HPDE6-E6E7 (cell line): Measurements from ENCODE around the gene SFMBT2.
"Not testable (repeated sequence)": the region's sequence is repeated elsewhere in the genome, so short reads cannot be mapped to it uniquely, and the experiment has no call there.

Experiments
- DNase-seq: peaks from one replicate; pipeline ENCODE4 v3.0.0; 2011; ENCODE audit warnings: missing footprints; ENCODE audit errors: extremely low spot score

SFMBT2 gene

GRCh38 chr10:7320072-7320471 lies 90.8 kb downstream of the SFMBT2 start:
- DNase-seq: no peak

DNA sequence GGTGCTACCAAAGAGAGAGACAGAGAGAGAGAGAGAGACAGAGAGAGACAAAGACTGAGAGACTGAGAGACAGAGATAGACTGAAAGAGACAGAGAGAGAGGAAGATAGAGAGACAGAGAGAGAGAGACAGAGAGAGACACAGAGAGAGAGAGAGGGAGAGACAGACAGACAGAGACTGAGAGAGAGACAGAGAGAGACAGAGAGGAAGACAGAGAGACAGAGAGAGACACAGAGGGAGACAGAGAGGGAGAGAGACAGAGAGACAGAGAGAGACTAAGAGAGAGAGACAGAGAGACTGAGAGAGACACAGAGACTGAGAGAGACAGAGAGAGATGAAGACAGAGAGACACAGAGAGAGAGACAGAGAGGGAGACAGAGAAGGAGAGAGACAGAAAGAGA lies 91.2 kb downstream of the SFMBT2 start:
- DNase-seq: no peak

GRCh38 chr10:7318836-7319235 lies 92.0 kb downstream of the SFMBT2 start:
- DNase-seq: no peak

- DNase-seq: no peak
Observed at GRCh38 chr10:7317786-7318446, 92.9 kb downstream of the SFMBT2 start.

GRCh38 chr10:7316839-7317238 lies 94.0 kb downstream of the SFMBT2 start:
- DNase-seq: no peak

- no peak for DNase-seq
Observed at GRCh38 chr10:7315906-7316305, 94.9 kb downstream of the SFMBT2 start.

- no peak for DNase-seq
Observed at GRCh38 chr10:7314170-7314569, 96.7 kb downstream of the SFMBT2 start.

GRCh38 chr10:7312488-7312857 lies 98.4 kb downstream of the SFMBT2 start:
- no peak for DNase-seq

- DNase-seq: not testable (repeated sequence)
Observed at GRCh38 chr10:7311850-7312487, 98.9 kb downstream of the SFMBT2 start.

DNA sequence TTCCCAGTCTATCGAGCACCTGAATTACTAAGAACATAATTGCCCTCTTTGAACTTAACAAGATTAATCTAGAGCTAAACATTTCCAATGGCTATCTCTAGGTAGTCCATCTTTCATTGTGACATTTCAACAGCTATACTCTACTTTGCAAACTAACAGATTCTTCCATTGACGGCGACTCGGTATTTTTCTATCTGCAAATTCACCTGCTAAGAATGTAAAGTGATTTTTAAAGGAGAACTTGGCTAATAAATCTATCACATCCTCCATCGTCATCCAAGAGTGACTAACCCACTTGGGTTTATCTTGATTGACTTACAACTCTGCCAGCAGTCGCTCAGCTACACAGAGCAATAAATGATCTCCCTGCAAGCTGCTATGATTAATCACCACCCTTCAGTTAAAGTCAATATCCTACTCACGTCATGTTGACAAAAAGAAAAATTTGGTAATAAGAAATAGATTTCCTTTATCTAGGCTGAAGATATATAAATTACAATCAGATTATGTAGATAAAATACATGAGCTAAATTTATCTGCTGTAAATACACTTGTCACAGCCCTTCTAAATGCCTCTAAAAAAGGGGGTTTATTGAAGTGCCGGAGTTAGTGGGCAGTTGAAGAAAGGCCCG lies 99.5 kb downstream of the SFMBT2 start:
- no peak for DNase-seq

DNA sequence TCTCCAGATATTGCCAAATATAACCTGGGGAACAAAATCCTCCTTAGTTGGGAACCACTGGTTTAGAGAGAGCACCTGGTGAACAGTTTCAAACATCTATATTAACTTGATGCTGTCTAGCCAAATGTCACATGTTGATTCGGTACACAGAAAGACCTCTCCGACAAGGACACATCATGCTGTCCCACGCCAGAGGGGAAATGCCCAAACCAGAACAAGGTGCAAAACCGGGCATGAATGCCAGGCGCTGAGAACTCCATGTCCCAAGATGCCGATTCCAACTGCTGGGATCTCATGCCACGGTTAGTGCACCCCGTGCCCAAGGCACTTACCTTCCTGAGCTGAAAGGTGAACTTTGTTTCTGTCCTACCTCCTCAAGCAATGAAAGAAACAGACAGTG lies 100.8 kb downstream of the SFMBT2 start:
- DNase-seq: no peak

DNA sequence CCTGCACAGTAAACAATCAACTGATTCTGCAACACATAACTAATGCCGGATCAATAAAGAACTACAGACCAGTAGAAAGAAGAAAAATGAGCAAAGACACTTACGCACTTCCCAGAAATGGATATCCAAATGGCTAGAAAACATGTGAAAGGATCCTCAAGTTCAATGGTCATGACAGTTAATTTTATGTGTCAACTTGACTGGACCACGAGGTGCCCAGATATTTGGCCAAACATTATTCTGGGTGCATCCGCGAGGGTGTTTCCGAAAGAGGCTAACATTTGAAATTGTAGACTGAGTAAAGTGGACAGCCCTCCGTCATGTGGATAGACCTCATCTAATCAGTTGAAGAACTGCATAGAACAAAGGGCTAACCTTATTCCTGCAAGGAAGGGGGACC lies 102.0 kb downstream of the SFMBT2 start:
- DNase-seq: no peak

GRCh38 chr10:7306616-7307015 lies 104.2 kb downstream of the SFMBT2 start:
- DNase-seq: no peak

GRCh38 chr10:7306147-7306546 lies 104.7 kb downstream of the SFMBT2 start:
- DNase-seq: no peak

DNA sequence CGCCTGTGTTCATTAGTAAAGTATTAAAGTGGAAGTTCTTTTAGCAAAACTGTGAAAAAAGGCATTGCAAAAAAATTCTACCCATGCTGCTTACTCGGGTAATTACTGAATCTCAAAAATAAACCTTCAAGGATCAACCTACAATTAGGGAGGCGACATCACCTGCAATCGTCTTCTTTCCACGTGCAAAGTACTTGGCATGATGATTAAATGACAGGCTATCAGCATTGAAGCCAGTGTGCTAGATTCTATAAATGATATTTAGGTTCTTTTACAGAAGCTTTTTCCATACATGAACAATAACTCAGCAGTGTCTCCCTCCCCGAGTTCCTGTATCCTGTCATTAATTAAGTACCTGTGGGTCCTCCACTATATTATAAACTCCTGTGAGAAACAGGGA lies 105.8 kb downstream of the SFMBT2 start:
- DNase-seq: no peak

GRCh38 chr10:7304110-7304509 lies 106.7 kb downstream of the SFMBT2 start:
- DNase-seq: no peak

DNA sequence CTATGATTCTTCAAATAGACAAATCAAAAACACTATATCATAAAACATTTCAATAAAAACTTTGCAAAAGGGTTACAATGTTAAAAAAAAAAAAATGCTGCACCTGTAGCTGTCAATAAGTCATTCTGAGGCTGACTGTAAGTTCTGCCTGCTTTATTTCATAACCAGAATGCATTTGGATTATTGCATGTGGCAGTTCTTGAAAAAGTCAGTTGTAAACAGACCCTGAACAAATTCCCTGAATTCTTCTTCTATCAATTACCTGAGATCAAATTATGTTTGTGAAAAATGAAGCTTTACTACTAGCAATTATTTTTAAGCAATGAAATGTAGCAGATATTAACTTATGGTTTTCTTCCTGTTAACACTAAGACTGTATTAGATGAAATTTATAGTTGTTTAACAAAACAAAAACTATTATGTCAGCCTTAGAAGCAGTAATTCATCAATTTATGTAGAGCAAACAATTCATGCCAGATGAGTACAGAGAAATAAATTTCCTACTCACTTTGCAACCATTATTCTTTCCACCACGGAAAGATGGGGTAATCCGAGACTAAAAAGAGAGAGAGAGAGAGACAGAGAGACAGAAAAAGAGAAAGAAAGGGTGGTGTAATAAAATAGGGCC lies 107.8 kb downstream of the SFMBT2 start:
- no peak for DNase-seq

- no peak for DNase-seq
Observed at GRCh38 chr10:7302392-7302906, 108.4 kb downstream of the SFMBT2 start.

- DNase-seq: no peak
Observed at GRCh38 chr10:7301006-7301778, 109.6 kb downstream of the SFMBT2 start.

DNA sequence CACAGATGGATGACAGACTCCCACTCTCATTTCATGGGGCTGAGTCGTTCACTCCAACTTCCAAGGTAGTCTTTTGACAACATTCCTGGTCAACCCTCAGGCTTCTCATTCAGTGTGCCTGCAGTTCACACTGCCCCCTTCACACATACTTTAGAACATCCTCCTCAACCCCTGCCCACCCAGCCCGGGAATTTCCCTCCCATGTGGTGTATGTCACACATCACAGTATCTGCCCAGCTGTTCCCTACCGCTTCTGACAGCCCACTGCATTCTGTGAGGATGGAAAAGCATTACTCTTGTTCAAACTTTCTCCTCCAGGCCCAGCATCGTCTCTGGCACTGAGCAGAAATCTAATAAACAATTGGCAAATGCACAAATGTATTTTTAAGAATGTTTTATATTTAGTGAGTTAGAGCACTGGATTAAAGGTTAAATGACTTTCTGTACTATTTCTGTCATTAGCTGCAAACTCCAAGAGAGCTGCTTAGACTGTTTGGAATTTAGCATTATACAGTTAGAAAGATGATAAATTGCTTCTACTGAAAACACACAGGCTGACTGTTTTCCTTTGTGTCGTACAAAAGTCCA lies 110.4 kb downstream of the SFMBT2 start:
- DNase-seq: no peak

GRCh38 chr10:7299601-7300325 lies 111.1 kb downstream of the SFMBT2 start:
- not testable (repeated sequence) for DNase-seq
